K562 (cell line): ENCODE measurements around the gene MVD. TPM values are rescaled to one million over a fixed set of nuclear protein-coding genes. Genes with fewer than 3 reads are reported as not detected.

Source experiments
- ATAC-seq: fragments of 200-7000 bp; cut with Tn5 transposase; 3 replicates; pipeline ENCODE4 v1.9.1; 2020; ENCODE audit warnings: moderate library complexity
- BruUV-seq: library from RNA; stranded (reverse); fragments of 400-500 nt; replicated peaks from 2 replicates; lab custom pipeline; 2021; lab: Mats Ljungman, UMichigan
- CTCF ChIA-PET: fragments of 300-600 bp; formaldehyde crosslinking; extraction: SDS; loops from one replicate; lab custom pipeline; 2021; ENCODE audit warnings: low intra/inter-chr PET ratio; lab: Yijun Ruan, JAX
- POLR2A ChIA-PET: fragments of 300-600, 350-650 bp; sonication (Branson Sonifier 250); formaldehyde crosslinking; extraction: SDS; loops from one replicate; lab custom pipeline; 2021; ENCODE audit warnings: antibody characterized with exemption, inconsistent platforms; lab: Yijun Ruan, JAX
- DNase-seq, 4 experiments: peaks; one replicate each; pipeline versions ENCODE4 v3.0.0 to v3.0.0-alpha.2; 2011 to 2018; ENCODE audit warnings: low spot score in 3 of 4, mixed read lengths in 3 of 4; ENCODE audit errors: extremely low read depth in 1 of 4
- FAIRE-seq: peaks from 2 replicates; lab custom pipeline; 2011; peaks lifted over from hg19 to GRCh38; lab: Jason Lieb, UNC
- H2AFZ ChIP-seq: 2 replicates; pipeline ENCODE4 v1.6.0; 2011; ENCODE audit warnings: low read depth, low read length, control low read depth, inconsistent platforms
- H3K27ac ChIP-seq: fragments of 200-600 bp; 3 replicates; pipeline ENCODE4 v1.8.0; 2011; ENCODE audit warnings: low read depth, mild to moderate bottlenecking, control low read depth, inconsistent platforms, low read length, moderate library complexity, mixed read lengths; ENCODE audit errors: extremely low read depth
- H3K27me3 ChIP-seq, 2 experiments: fragments of 300-600 bp in 1 of 2; 2 replicates in 1 of 2; 3 replicates in 1 of 2; pipeline versions ENCODE4 v1.6.0 to v1.8.0; 2011; ENCODE audit warnings: inconsistent platforms in 2 of 2, low read length in 2 of 2, mild to moderate bottlenecking in 1 of 2, mixed read lengths in 1 of 2, moderate library complexity in 1 of 2; ENCODE audit not compliant: control insufficient read depth in 2 of 2, insufficient read depth in 2 of 2
- H3K36me3 ChIP-seq: fragments of 300-600 bp; 3 replicates; pipeline ENCODE4 v1.8.0; 2011; ENCODE audit warnings: mild to moderate bottlenecking, low read length, inconsistent platforms; ENCODE audit not compliant: control insufficient read depth, insufficient read depth
- H3K4me1 ChIP-seq, 2 experiments: fragments of 200-600 bp in 1 of 2; replicated peaks in 1 of 2; 2 replicates in 1 of 2; 3 replicates in 1 of 2; pipeline versions ENCODE4 v1.5.1 to v1.8.0; 2011; ENCODE audit warnings: inconsistent platforms in 2 of 2, low read length in 2 of 2, mild to moderate bottlenecking in 1 of 2, mixed read lengths in 1 of 2, moderate library complexity in 1 of 2; ENCODE audit not compliant: control insufficient read depth in 2 of 2, insufficient read depth in 2 of 2
- H3K4me2 ChIP-seq: 2 replicates; pipeline ENCODE4 v1.6.1; 2011; ENCODE audit warnings: low read length, control low read depth, inconsistent platforms, mixed read lengths; ENCODE audit not compliant: insufficient read depth
- H3K4me3 ChIP-seq: fragments of 200-600 bp; sonication (generic), shearing (Covaris generic); 2 replicates; pipeline ENCODE4 v1.5.1; 2016; ENCODE audit warnings: control low read depth, inconsistent platforms
- H3K79me2 ChIP-seq: fragments of 200-600 bp; 3 replicates; pipeline ENCODE4 v1.8.0; 2011; ENCODE audit warnings: low read length, inconsistent platforms; ENCODE audit not compliant: control insufficient read depth, insufficient read depth
- H3K9ac ChIP-seq, 2 experiments: 2 replicates each; pipeline versions ENCODE4 v1.6.0 to v1.6.1; 2011; ENCODE audit warnings: low read depth in 2 of 2, low read length in 2 of 2, control low read depth in 1 of 2, inconsistent platforms in 1 of 2, mild to moderate bottlenecking in 1 of 2, mixed read lengths in 1 of 2; ENCODE audit not compliant: insufficient read depth in 1 of 2
- H3K9me1 ChIP-seq: one replicate; pipeline ENCODE4 v1.6.0; 2011; ENCODE audit warnings: inconsistent platforms, mild to moderate bottlenecking, low read length, moderate library complexity; ENCODE audit not compliant: control insufficient read depth, insufficient read depth
- H3K9me3 ChIP-seq: replicated peaks from 2 replicates; pipeline ENCODE4 v1.5.1; 2011; ENCODE audit warnings: low read depth, low read length, inconsistent platforms; ENCODE audit not compliant: control insufficient read depth, insufficient read depth
- H4K20me1 ChIP-seq: replicated peaks from 2 replicates; pipeline ENCODE4 v1.6.1; 2011; ENCODE audit warnings: low read length, inconsistent platforms, mixed read lengths; ENCODE audit not compliant: control insufficient read depth, insufficient read depth
- CHCHD3 ChIP-seq: fragments of 250-450 bp; sonication (Bioruptor Pico); IDR thresholded peaks from 2 replicates; pipeline ENCODE4 v2.1.2; 2022; ENCODE audit warnings: mild to moderate bottlenecking
- CTCFL ChIP-seq: IDR thresholded peaks from 2 replicates; pipeline ENCODE4 v1.6.1; 2011; ENCODE audit warnings: borderline replicate concordance, low read depth, mild to moderate bottlenecking, moderate library complexity, low read length; ENCODE audit not compliant: insufficient read depth, poor library complexity, severe bottlenecking
- E2F3 ChIP-seq: fragments of 250-450 bp; sonication (Bioruptor Pico); IDR thresholded peaks from 2 replicates; pipeline ENCODE4 v1.4.0; 2020; ENCODE audit warnings: mild to moderate bottlenecking
- FOXA1 ChIP-seq: fragments of 450-650 bp; IDR thresholded peaks from 2 replicates; pipeline ENCODE4 v1.6.1; 2016; ENCODE audit warnings: mild to moderate bottlenecking, borderline replicate concordance
- GTF2A2 ChIP-seq: IDR thresholded peaks from 2 replicates; pipeline ENCODE4 v1.6.1; 2016; ENCODE audit warnings: mild to moderate bottlenecking, missing genetic modification characterization, missing compliant biosample characterization
- HOXB6 ChIP-seq: fragments of 250-450 bp; sonication (Bioruptor Pico); IDR thresholded peaks from 2 replicates; pipeline ENCODE4 v1.5.1; 2022; ENCODE audit warnings: mild to moderate bottlenecking, borderline replicate concordance
- POLR2AphosphoS5 ChIP-seq: IDR thresholded peaks from 2 replicates; pipeline ENCODE4 v1.6.1; 2011; ENCODE audit warnings: mild to moderate bottlenecking, low read depth, low read length, moderate library complexity; ENCODE audit not compliant: control insufficient read depth, insufficient read depth
- SLC30A9 ChIP-seq: fragments of 250-450 bp; sonication (Bioruptor Pico); IDR thresholded peaks from 2 replicates; pipeline ENCODE4 v1.8.0; 2022; ENCODE audit warnings: mild to moderate bottlenecking, moderate library complexity
- SMARCA5 ChIP-seq: fragments of 450-650 bp; IDR thresholded peaks from 2 replicates; pipeline ENCODE4 v1.6.1; 2016
- XRCC3 ChIP-seq: fragments of 450-650 bp; IDR thresholded peaks from 2 replicates; pipeline ENCODE4 v1.6.1; 2017; ENCODE audit warnings: mild to moderate bottlenecking, moderate library complexity
- XRCC5 ChIP-seq: fragments of 200-400 bp; formaldehyde crosslinking; IDR thresholded peaks from 2 replicates; pipeline ENCODE4 v1.6.1; 2017; ENCODE audit warnings: low read depth, mild to moderate bottlenecking, low read length
- ZBED1 ChIP-seq: IDR thresholded peaks from 2 replicates; pipeline ENCODE4 v1.6.1; 2014
- ZFP91 ChIP-seq: sonication (generic); formaldehyde crosslinking; IDR thresholded peaks from 2 replicates; pipeline ENCODE4 v1.8.0; 2022; ENCODE audit warnings: mild to moderate bottlenecking, missing genetic modification reagents
- WGBS: fragments of 100-300 bp; shearing (Covaris generic); methylation state at CpG from one replicate; pipeline ENCODE4 v1.1.6; 2016; ENCODE audit warnings: low coverage, mixed read lengths; ENCODE audit not compliant: insufficient coverage; ENCODE audit errors: missing lambda C conversion rate; 5-methylcytosine and 5-hydroxymethylcytosine counted together
- in situ Hi-C: fragments of 300-500 bp; cut with MboI; formaldehyde crosslinking; loops from 4 replicates; pipeline ENCODE4 v1.15.0; 2018; ENCODE audit warnings: inconsistent platforms, mixed read lengths
- intact Hi-C: fragments of 100-400 bp; cut with micrococcal nuclease; formaldehyde crosslinking; loops from 2 replicates; pipeline ENCODE4 v1.14.2; 2022
- polyA plus RNA-seq, 8 experiments: library from polyadenylated mRNA; depleted of rRNA in 4 of 8; stranded (reverse) in 5 of 8; unstranded in 3 of 8; fragments of >200 nt; fragmentation: Nextera tagmentation in 2 of 8; fragmentation: Illumina TruSeq in 1 of 8; extraction: Ambion mirVana in 2 of 8; extraction: Trizol in 1 of 8; gene quantifications; 2 replicates each; pipeline versions ENCODE4 v1.2.1 to v1.2.3, GENCODE V29; 2011 to 2014; ENCODE audit warnings: inconsistent platforms in 1 of 8, missing spikeins in 1 of 8
- total RNA-seq, 7 experiments: library from RNA; depleted of rRNA in 6 of 7; stranded (reverse); fragments of >200 nt in 6 of 7; fragmentation: Illumina TruSeq in 2 of 7; extraction: Trizol in 2 of 7; gene quantifications; 2 replicates each; pipeline versions ENCODE4 v1.2.1 to v1.2.3, GENCODE V29; 2011 to 2021; ENCODE audit warnings: low replicate concordance in 1 of 7
- TF ChIP-seq, protein P1 (sequence below): conservative IDR thresholded peaks from 2 replicates; pipeline ENCODE4 v1.6.1; 2011; ENCODE audit warnings: low read depth, mild to moderate bottlenecking, low read length; ENCODE audit not compliant: control insufficient read depth
- TF ChIP-seq, protein P2 (sequence below): sonication (generic); formaldehyde crosslinking; IDR thresholded peaks from 2 replicates; pipeline ENCODE4 v1.4.0; 2020; ENCODE audit warnings: mild to moderate bottlenecking, missing genetic modification reagents

The MVD gene
- total and polyA plus RNA-seq, 9 of the 15 experiments (the other 6 are each of a cell fraction or from before 2014, with no cell fraction given), result 12.2 to 141 (median 45.3) TPM

- no TSS peak for BruUV-seq
- ChIA-PET POLR2A (interaction anchor here (0.6 to 0.7 kb wide), 2 partner anchors 116 to 216 kb away, joined by 3 to 4 read pairs; no protein-coding TSS in a partner anchor), CTCF (no interaction called here)
- no peak for DNase-seq
- Histone ChIP-seq H3K27ac (no peak overlapping the region), H3K9me3 (no peaks in the 10 kb centered on the region), H3K9ac (no peak overlapping the region), H3K79me2 (peaks cover 39% of the 10 kb centered on the region), H2AFZ (no peak overlapping the region), H3K4me2 (no peak overlapping the region), H3K27me3 (no peaks in the 10 kb centered on the region), H3K4me1 (peaks cover 11 to 91% of the 10 kb centered on the region in 2 experiments; a peak in 4 of 5 replicates), H4K20me1 (peaks cover 9% of the 10 kb centered on the region; the same call in 1 of the 2 replicates), H3K4me3 (no peak overlapping the region), H3K9me1 (no peaks in the 10 kb centered on the region), H3K36me3 (peaks cover 77% of the 10 kb centered on the region; the same call in 2 of the 3 replicates)
- ATAC-seq, result no peak
- WGBS, result 90% methylated on average over 10 of the region's 13 CpGs
- in situ Hi-C loops, result no loop called here
- intact Hi-C loops, result no loop called here
- FAIRE-seq, result no peak
- TF ChIP-seq ZBED1 (no peak), CTCFL (no peak), E2F3 (no peak), ZFP91 (CRISPR knock-in tag) (no peak), XRCC5 (no peak), HOXB6 (no peak), GTF2A2 (tag) (no peak), XRCC3 (no peak), SLC30A9 (no peak), FOXA1 (no peak), CHCHD3 (CRISPR knock-in tag) (no peak), SMARCA5 (no peak), POLR2AphosphoS5 (no peak)
- TF ChIP-seq, protein P1, sequence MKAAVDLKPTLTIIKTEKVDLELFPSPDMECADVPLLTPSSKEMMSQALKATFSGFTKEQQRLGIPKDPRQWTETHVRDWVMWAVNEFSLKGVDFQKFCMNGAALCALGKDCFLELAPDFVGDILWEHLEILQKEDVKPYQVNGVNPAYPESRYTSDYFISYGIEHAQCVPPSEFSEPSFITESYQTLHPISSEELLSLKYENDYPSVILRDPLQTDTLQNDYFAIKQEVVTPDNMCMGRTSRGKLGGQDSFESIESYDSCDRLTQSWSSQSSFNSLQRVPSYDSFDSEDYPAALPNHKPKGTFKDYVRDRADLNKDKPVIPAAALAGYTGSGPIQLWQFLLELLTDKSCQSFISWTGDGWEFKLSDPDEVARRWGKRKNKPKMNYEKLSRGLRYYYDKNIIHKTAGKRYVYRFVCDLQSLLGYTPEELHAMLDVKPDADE, result no peak
- TF ChIP-seq, protein P2, sequence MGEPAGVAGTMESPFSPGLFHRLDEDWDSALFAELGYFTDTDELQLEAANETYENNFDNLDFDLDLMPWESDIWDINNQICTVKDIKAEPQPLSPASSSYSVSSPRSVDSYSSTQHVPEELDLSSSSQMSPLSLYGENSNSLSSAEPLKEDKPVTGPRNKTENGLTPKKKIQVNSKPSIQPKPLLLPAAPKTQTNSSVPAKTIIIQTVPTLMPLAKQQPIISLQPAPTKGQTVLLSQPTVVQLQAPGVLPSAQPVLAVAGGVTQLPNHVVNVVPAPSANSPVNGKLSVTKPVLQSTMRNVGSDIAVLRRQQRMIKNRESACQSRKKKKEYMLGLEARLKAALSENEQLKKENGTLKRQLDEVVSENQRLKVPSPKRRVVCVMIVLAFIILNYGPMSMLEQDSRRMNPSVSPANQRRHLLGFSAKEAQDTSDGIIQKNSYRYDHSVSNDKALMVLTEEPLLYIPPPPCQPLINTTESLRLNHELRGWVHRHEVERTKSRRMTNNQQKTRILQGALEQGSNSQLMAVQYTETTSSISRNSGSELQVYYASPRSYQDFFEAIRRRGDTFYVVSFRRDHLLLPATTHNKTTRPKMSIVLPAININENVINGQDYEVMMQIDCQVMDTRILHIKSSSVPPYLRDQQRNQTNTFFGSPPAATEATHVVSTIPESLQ (CRISPR knock-in tag), result no peak
Measured at GRCh38 chr16:88653101-88653500, 9.8 kb downstream of the MVD start.
